ENCODE results near the gene LYZL1.

Gene LYZL1

GRCh38 chr10:29279779-29280487 lies 8.9 kb upstream of the LYZL1 start:
- no peak overlapping the region for H3K9ac ChIP-seq (ENCODE audit: low read length)
- no peak overlapping the region for H3K4me3 ChIP-seq (ENCODE audit: insufficient read depth in 1 of 2, low read depth in 1 of 2, low read length in 2 of 2)
- H3K27ac ChIP-seq (ENCODE audit: low read length, poor library complexity, severe bottlenecking), result no peak overlapping the region
- no peak overlapping the region for H3K14ac ChIP-seq (ENCODE audit: low read length in 2 of 2)
- H3K18ac ChIP-seq (ENCODE audit: low read depth in 1 of 2, low read length in 2 of 2), result no peak overlapping the region
- no peak overlapping the region for H4K91ac ChIP-seq (ENCODE audit: low read length)
- no peak overlapping the region for H2BK120ac ChIP-seq (ENCODE audit: low read depth, low read length)
- H3K4me2 ChIP-seq (ENCODE audit: low read length, poor library complexity, severe bottlenecking), result no peak overlapping the region
- no peaks in the 10 kb centered on the region for H3K36me3 ChIP-seq (ENCODE audit: control insufficient read depth in 1 of 2, insufficient read depth in 2 of 2, low read depth in 1 of 2, low read length in 2 of 2)
- H3K4ac ChIP-seq (ENCODE audit: low read depth in 1 of 2, low read length in 2 of 2), result no peak overlapping the region
- 94% methylated on average over 8 of the region's 12 CpGs for WGBS
- no peaks in the 10 kb centered on the region for H3K79me1 ChIP-seq (replicated peaks; ENCODE audit: low read length, poor library complexity, severe bottlenecking)
- no peak overlapping the region for H3K23ac ChIP-seq (ENCODE audit: low read length in 2 of 2)
- H2BK15ac ChIP-seq (ENCODE audit: low read depth, poor library complexity, severe bottlenecking), result no peak overlapping the region
- H2AK5ac ChIP-seq (ENCODE audit: low read length, severe bottlenecking), result no peak overlapping the region
- no peak overlapping the region for H2BK12ac ChIP-seq (ENCODE audit: low read length in 2 of 2)
- no peaks in the 10 kb centered on the region for H3K4me1 ChIP-seq (ENCODE audit: control insufficient read depth, insufficient read depth, low read depth, low read length)
- H3K27me3 ChIP-seq (ENCODE audit: control insufficient read depth in 1 of 2, insufficient read depth in 1 of 2, low read length in 2 of 2), result peaks cover 5 to 39% of the 10 kb centered on the region in 2 experiments
- no peak for DNase-seq
- H2BK5ac ChIP-seq (ENCODE audit: low read depth, low read length, poor library complexity, severe bottlenecking), result no peak overlapping the region
- H3K9me3 ChIP-seq (ENCODE audit: control insufficient read depth, low read length), result no peaks in the 10 kb centered on the region
- H2AFZ ChIP-seq (ENCODE audit: low read depth, low read length), result no peak overlapping the region
- no peak overlapping the region for H4K8ac ChIP-seq (ENCODE audit: low read length)

- no peaks in the 10 kb centered on the region for H3K36me3 ChIP-seq (ENCODE audit: control insufficient read depth in 1 of 2, insufficient read depth in 2 of 2, low read depth in 1 of 2, low read length in 2 of 2)
- no peak overlapping the region for H2BK15ac ChIP-seq (ENCODE audit: low read depth, poor library complexity, severe bottlenecking)
- H3K27me3 ChIP-seq (ENCODE audit: control insufficient read depth in 1 of 2, insufficient read depth in 1 of 2, low read length in 2 of 2), result peaks cover 5 to 42% of the 10 kb centered on the region in 2 experiments
- no peak overlapping the region for H4K8ac ChIP-seq (ENCODE audit: low read length)
- no peak for DNase-seq
- no peak overlapping the region for H2BK5ac ChIP-seq (ENCODE audit: low read depth, low read length, poor library complexity, severe bottlenecking)
- no peak overlapping the region for H2BK120ac ChIP-seq (ENCODE audit: low read depth, low read length)
- no peak overlapping the region for H4K91ac ChIP-seq (ENCODE audit: low read length)
- no peaks in the 10 kb centered on the region for H3K9me3 ChIP-seq (ENCODE audit: control insufficient read depth, low read length)
- H3K4ac ChIP-seq (ENCODE audit: low read depth in 1 of 2, low read length in 2 of 2), result no peak overlapping the region
- H3K9ac ChIP-seq (ENCODE audit: low read length), result no peak overlapping the region
- H3K4me1 ChIP-seq (ENCODE audit: control insufficient read depth, insufficient read depth, low read depth, low read length), result no peaks in the 10 kb centered on the region
- WGBS, result 90% methylated on average over 3 of the region's 3 CpGs
- H3K4me2 ChIP-seq (ENCODE audit: low read length, poor library complexity, severe bottlenecking), result no peak overlapping the region
- H3K14ac ChIP-seq (ENCODE audit: low read length in 2 of 2), result no peak overlapping the region
- H2AFZ ChIP-seq (ENCODE audit: low read depth, low read length), result no peak overlapping the region
- H2BK12ac ChIP-seq (ENCODE audit: low read length in 2 of 2), result no peak overlapping the region
- H3K27ac ChIP-seq (ENCODE audit: low read length, poor library complexity, severe bottlenecking), result no peak overlapping the region
- H3K4me3 ChIP-seq (ENCODE audit: insufficient read depth in 1 of 2, low read depth in 1 of 2, low read length in 2 of 2), result no peak overlapping the region
- no peak overlapping the region for H3K18ac ChIP-seq (ENCODE audit: low read depth in 1 of 2, low read length in 2 of 2)
- H2AK5ac ChIP-seq (ENCODE audit: low read length, severe bottlenecking), result no peak overlapping the region
- no peak overlapping the region for H3K23ac ChIP-seq (ENCODE audit: low read length in 2 of 2)
- H3K79me1 ChIP-seq (replicated peaks; ENCODE audit: low read length, poor library complexity, severe bottlenecking), result no peaks in the 10 kb centered on the region
These were observed 8.4 kb upstream of the LYZL1 start for GRCh38 chr10:29280488-29280840.

- 93% methylated on average over 2 of the region's 4 CpGs for WGBS
These were observed 3.2 kb upstream of the LYZL1 start for GRCh38 chr10:29285624-29286051.

GRCh38 chr10:29287635-29288034 lies 1.2 kb upstream of the LYZL1 start:
- Histone ChIP-seq H3K4ac (ENCODE audit: low read depth in 1 of 2, low read length in 2 of 2) (no peak overlapping the region), H3K9ac (ENCODE audit: low read length) (no peak overlapping the region), H4K8ac (ENCODE audit: low read length) (no peak overlapping the region), H2AK5ac (ENCODE audit: low read length, severe bottlenecking) (no peak overlapping the region), H2BK5ac (ENCODE audit: low read depth, low read length, poor library complexity, severe bottlenecking) (no peak overlapping the region), H3K27me3 (ENCODE audit: control insufficient read depth in 1 of 2, insufficient read depth in 1 of 2, low read length in 2 of 2) (peaks cover 0 to 32% of the 10 kb centered on the region in 2 experiments), H3K4me1 (ENCODE audit: control insufficient read depth, insufficient read depth, low read depth, low read length) (no peaks in the 10 kb centered on the region), H3K27ac (ENCODE audit: low read length, poor library complexity, severe bottlenecking) (no peak overlapping the region), H2BK15ac (ENCODE audit: low read depth, poor library complexity, severe bottlenecking) (no peak overlapping the region), H3K14ac (ENCODE audit: low read length in 2 of 2) (no peak overlapping the region), H3K4me3 (ENCODE audit: insufficient read depth in 1 of 2, low read depth in 1 of 2, low read length in 2 of 2) (no peak overlapping the region), H3K9me3 (ENCODE audit: control insufficient read depth, low read length) (no peaks in the 10 kb centered on the region), H3K23ac (ENCODE audit: low read length in 2 of 2) (no peak overlapping the region), H3K18ac (ENCODE audit: low read depth in 1 of 2, low read length in 2 of 2) (no peak overlapping the region), H3K79me1 (replicated peaks; ENCODE audit: low read length, poor library complexity, severe bottlenecking) (no peaks in the 10 kb centered on the region), H2BK12ac (ENCODE audit: low read length in 2 of 2) (no peak overlapping the region), H2AFZ (ENCODE audit: low read depth, low read length) (no peak overlapping the region), H4K91ac (ENCODE audit: low read length) (no peak overlapping the region), H3K4me2 (ENCODE audit: low read length, poor library complexity, severe bottlenecking) (no peak overlapping the region), H2BK120ac (ENCODE audit: low read depth, low read length) (no peak overlapping the region), H3K36me3 (ENCODE audit: control insufficient read depth in 1 of 2, insufficient read depth in 2 of 2, low read depth in 1 of 2, low read length in 2 of 2) (no peaks in the 10 kb centered on the region)
- WGBS, result no CpG with 5 or more reads among the region's 4 CpGs
- no peak for DNase-seq

More at GRCh38 chr10:29285624-29286051, 3.2 kb upstream of the LYZL1 start:
- H3K9me3 ChIP-seq (ENCODE audit: control insufficient read depth, low read length), result no peaks in the 10 kb centered on the region
- H2AK5ac ChIP-seq (ENCODE audit: low read length, severe bottlenecking), result no peak overlapping the region
- H3K4me2 ChIP-seq (ENCODE audit: low read length, poor library complexity, severe bottlenecking), result no peak overlapping the region
- H3K27me3 ChIP-seq (ENCODE audit: control insufficient read depth in 1 of 2, insufficient read depth in 1 of 2, low read length in 2 of 2), result peaks cover 5 to 34% of the 10 kb centered on the region in 2 experiments
- H3K27ac ChIP-seq (ENCODE audit: low read length, poor library complexity, severe bottlenecking), result no peak overlapping the region
- no peak overlapping the region for H2BK15ac ChIP-seq (ENCODE audit: low read depth, poor library complexity, severe bottlenecking)
- H3K4me3 ChIP-seq (ENCODE audit: insufficient read depth in 1 of 2, low read depth in 1 of 2, low read length in 2 of 2), result no peak overlapping the region
- H4K91ac ChIP-seq (ENCODE audit: low read length), result no peak overlapping the region
- H3K18ac ChIP-seq (ENCODE audit: low read depth in 1 of 2, low read length in 2 of 2), result no peak overlapping the region
- H3K23ac ChIP-seq (ENCODE audit: low read length in 2 of 2), result no peak overlapping the region
- no peak overlapping the region for H2BK120ac ChIP-seq (ENCODE audit: low read depth, low read length)
- no peak overlapping the region for H2BK12ac ChIP-seq (ENCODE audit: low read length in 2 of 2)
- no peak overlapping the region for H2AFZ ChIP-seq (ENCODE audit: low read depth, low read length)
- H3K9ac ChIP-seq (ENCODE audit: low read length), result no peak overlapping the region
- no peaks in the 10 kb centered on the region for H3K36me3 ChIP-seq (ENCODE audit: control insufficient read depth in 1 of 2, insufficient read depth in 2 of 2, low read depth in 1 of 2, low read length in 2 of 2)
- H2BK5ac ChIP-seq (ENCODE audit: low read depth, low read length, poor library complexity, severe bottlenecking), result no peak overlapping the region
- no peak overlapping the region for H3K4ac ChIP-seq (ENCODE audit: low read depth in 1 of 2, low read length in 2 of 2)
- H3K4me1 ChIP-seq (ENCODE audit: control insufficient read depth, insufficient read depth, low read depth, low read length), result no peaks in the 10 kb centered on the region
- DNase-seq, result no peak
- no peak overlapping the region for H4K8ac ChIP-seq (ENCODE audit: low read length)
- no peaks in the 10 kb centered on the region for H3K79me1 ChIP-seq (replicated peaks; ENCODE audit: low read length, poor library complexity, severe bottlenecking)
- H3K14ac ChIP-seq (ENCODE audit: low read length in 2 of 2), result no peak overlapping the region

Data from mesenchymal stem cell (in vitro differentiated cells and primary cell).